ENCODE measurements around the gene PSMD8.
"Not testable (repeated sequence)": the region's sequence is repeated elsewhere in the genome, so short reads cannot be mapped to it uniquely, and the experiment has no call there.

The PSMD8 gene

DNA sequence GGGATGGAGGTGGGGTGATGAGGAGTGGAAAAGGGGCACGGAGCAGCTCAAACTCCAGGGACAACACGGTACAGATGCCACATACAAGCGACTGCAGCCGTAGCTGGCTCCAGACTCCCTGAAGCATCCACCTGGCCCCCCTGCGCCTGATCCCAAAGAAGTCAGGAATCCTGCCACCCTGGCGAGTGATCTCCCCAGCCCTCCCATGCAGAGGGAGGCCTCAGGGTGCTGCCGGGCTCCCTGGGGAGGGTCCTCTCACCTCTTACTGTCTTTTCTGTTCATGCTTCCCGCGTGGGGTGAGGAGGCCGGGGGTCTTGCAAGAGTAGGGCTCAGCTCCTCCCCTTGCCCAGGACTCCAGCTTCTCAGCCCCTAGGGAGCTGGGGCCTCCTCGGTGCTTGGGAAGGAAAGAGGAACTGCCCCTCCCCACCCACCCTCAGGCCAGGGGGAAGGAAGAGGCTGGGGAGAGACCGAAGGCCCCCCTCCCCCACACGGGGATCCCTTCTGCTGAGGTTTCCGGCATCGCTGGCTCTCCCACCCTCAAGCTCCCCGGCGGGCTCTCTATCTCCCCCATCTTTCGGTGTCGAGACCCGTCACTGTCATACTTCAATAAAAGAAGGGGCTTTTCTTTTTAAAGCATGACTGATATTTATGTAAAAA lies 51.6 kb downstream of the PSMD8 start, which contains the start of gene RASGRP4:
RASGRP4 (minus strand) TSS at position 410 of the 657 bp plus-strand sequence; CDS start at position 282, 128 bp downstream.
- peak within 1 kb of the TSS; percentile 57 for H3K4me3 ChIP-seq
- no peak within 1 kb of the TSS for H3K27ac ChIP-seq
- DNase-seq (ENCODE audit: low spot score): no peak
- TF ChIP-seq, protein P1, sequence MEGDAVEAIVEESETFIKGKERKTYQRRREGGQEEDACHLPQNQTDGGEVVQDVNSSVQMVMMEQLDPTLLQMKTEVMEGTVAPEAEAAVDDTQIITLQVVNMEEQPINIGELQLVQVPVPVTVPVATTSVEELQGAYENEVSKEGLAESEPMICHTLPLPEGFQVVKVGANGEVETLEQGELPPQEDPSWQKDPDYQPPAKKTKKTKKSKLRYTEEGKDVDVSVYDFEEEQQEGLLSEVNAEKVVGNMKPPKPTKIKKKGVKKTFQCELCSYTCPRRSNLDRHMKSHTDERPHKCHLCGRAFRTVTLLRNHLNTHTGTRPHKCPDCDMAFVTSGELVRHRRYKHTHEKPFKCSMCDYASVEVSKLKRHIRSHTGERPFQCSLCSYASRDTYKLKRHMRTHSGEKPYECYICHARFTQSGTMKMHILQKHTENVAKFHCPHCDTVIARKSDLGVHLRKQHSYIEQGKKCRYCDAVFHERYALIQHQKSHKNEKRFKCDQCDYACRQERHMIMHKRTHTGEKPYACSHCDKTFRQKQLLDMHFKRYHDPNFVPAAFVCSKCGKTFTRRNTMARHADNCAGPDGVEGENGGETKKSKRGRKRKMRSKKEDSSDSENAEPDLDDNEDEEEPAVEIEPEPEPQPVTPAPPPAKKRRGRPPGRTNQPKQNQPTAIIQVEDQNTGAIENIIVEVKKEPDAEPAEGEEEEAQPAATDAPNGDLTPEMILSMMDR (IDR thresholded peaks at IDR 0.05): no peak

DNA sequence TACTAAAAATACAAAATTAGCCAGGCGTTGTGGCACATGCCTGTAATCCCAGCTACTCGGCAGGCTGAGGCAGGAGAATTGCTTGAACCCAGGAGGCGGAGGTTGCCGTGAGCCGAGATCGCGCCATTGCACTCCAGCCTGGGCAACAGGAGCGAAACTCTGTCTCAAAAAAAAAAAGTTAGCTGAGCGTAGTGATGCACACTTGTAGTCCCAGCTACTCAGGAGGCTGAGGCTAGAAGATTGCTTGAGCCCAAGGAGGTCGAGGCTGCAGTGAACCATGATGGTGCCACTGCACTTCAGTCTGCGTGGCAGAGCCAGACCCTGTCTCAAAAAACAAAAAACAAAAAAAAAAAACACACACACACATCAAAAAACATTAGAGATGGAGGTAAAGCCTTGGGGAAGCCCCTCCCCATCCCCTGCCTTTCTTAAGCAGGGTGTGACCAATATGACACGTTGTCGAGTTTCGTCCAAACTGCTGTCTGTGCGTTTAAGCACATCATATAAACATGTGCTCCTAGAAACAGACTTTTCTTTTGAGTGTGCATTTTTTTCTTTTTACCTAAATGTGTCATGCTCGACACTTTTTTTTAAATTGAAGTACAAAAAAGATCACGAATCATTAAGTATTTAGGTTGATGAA lies 52.8 kb downstream of the PSMD8 start:
- not testable (repeated sequence) for DNase-seq (ENCODE audit: low spot score); H3K4me3 ChIP-seq; H3K27ac ChIP-seq

DNA sequence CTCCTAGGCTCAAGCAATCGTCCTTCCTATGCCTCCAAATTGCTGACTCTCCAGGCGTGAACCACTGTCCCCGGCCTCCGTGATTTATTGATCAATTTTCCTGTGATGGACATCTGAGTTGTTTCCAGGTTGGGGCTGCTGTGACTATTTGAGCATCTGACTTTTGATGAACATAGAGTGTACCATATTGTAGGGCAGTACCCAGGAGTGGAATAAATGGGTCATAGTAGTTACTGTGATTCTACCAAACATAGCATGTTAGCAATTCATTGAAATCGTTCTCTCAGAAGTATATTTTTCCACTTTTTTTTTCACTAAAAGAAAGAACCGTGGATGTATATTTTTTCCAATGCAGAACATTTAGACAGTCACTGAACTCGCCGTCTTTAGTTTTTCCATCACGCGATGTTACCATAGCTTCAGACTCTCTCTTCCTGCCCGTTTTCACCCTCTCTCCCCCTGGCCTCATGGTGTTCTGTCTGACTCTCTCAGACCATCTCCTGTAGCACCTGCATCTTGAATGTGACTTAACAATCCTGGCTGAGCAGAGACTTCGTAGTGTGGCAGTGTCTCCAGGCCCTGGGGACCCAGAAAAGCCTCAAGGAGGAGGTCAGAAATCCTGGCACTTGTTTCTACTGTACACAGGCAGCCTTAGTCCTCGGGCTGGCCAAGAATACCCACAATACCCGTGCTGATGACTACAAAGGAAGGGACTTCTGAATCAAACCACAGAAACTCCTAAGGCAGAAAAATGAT lies 54.9 kb downstream of the PSMD8 start:
- Histone ChIP-seq H3K27ac (no peak overlapping the region), H3K4me3 (no peak overlapping the region)
- TF ChIP-seq, protein P1 (IDR thresholded peaks at IDR 0.05): no peak
- no peak for DNase-seq (ENCODE audit: low spot score)

DNA sequence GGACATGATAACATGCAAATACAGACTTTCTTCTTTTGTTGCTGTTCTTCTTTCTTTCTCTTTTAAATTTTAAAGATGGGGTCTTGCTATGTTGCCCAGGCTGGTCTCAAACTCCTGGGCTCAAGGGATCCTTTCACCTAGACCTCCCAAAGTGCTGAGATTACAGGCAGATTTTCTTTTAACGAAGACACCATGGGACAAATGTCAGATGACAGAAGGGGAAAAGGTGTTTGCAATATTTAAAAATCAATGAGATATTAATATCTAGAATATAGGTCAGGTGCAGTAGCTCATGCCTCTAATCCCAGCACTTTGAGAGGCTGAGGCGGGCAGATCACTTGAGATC lies 55.4 kb downstream of the PSMD8 start:
- H3K27ac ChIP-seq: no peak overlapping the region
- TF ChIP-seq, protein P1 (IDR thresholded peaks at IDR 0.05): no peak
- H3K4me3 ChIP-seq: no peak overlapping the region
- no peak for DNase-seq (ENCODE audit: low spot score)

DNA sequence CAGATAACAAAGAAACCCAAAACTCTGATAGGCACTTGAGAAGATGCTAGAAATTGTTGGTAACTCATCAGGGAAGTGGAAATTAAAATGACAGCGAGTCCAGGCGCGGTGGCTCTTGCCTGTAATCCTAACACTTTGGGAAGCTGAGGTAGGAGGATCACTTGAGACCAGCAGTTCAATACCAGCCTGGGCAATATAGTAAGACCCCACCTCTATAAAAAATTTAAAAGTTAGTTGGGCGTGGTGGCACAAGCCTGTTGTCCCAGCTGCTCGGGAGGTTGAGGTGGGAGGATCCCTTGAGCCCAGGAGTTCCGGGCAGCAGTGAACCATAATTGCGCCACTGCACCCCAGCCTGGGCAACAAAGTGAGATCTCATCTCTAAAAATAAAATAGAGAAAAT lies 56.6 kb downstream of the PSMD8 start:
- TF ChIP-seq, protein P1 (IDR thresholded peaks at IDR 0.05): no peak
- Histone ChIP-seq H3K27ac (no peak overlapping the region), H3K4me3 (no peak overlapping the region)
- no peak for DNase-seq (ENCODE audit: low spot score)

DNA sequence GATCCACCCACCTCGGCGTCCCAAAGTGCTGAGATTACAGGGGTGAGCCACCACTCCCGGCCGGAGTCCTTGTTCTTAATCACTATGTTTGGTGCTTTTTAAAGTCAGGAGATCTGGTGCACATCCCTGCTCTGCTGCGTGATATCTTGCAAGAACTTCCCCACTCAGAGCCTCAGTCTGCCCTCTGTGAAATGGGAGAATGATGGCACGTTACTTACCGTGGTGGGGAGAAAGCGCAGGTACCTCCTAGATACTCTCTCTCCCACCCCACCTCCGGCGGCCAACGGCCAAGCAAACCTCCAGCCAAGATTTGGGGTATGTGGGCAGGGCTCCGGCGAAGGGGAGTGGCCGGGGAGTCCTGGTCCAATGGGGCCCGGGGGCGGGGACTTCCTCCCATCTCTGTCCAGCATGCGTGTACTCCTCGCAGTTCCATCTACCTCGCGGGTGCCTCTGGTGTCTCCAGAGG lies 58.9 kb downstream of the PSMD8 start, which contains the start of gene RYR1:
RYR1 (plus strand) TSS at position 424 of the 466 bp plus-strand sequence. CDS start 139 bp downstream, outside the sequence.
- peak within 1 kb of the TSS in 1 of 2 donors; percentile 32 for H3K27ac ChIP-seq
- DNase-seq (ENCODE audit: low spot score): no peak
- peak within 1 kb of the TSS; percentile 37 for H3K4me3 ChIP-seq
- TF ChIP-seq, protein P1 (IDR thresholded peaks at IDR 0.05): no peak
